H9 (cell line): Measurements from ENCODE around the gene RPL36A. TPM values are rescaled to one million over a fixed set of nuclear protein-coding genes. Genes with fewer than 3 reads are reported as not detected.
A peak's percentile ranks its signal among the peaks of the same experiment; 100 is the strongest.

Experiments used
- DNase-seq: peaks from one replicate; pipeline ENCODE4 v3.0.0-alpha.2; 2017
- H2AFZ ChIP-seq: one replicate; pipeline ENCODE4 v1.6.1; 2013; ENCODE audit warnings: mild to moderate bottlenecking, low read length, control low read depth, moderate library complexity
- H2AK5ac ChIP-seq: 2 replicates; pipeline ENCODE4 v1.6.1; 2013; ENCODE audit warnings: low read length, control low read depth, mixed read lengths; ENCODE audit not compliant: insufficient read length
- H2BK120ac ChIP-seq: one replicate; pipeline ENCODE4 v1.6.1; 2013; ENCODE audit warnings: low read depth, mild to moderate bottlenecking, low read length, control low read depth, inconsistent platforms; ENCODE audit not compliant: poor library complexity, severe bottlenecking
- H2BK12ac ChIP-seq: 2 replicates; pipeline ENCODE4 v1.6.1; 2013; ENCODE audit warnings: low read length, control low read depth, mixed read lengths, low read depth; ENCODE audit not compliant: insufficient read length
- H2BK15ac ChIP-seq: 2 replicates; pipeline ENCODE4 v1.6.1; 2013; ENCODE audit warnings: low read depth, low read length, control low read depth
- H2BK20ac ChIP-seq: one replicate; pipeline ENCODE4 v1.6.1; 2013; ENCODE audit warnings: low read depth, mild to moderate bottlenecking, low read length, control low read depth, inconsistent platforms; ENCODE audit not compliant: poor library complexity, severe bottlenecking
- H2BK5ac ChIP-seq: 2 replicates; pipeline ENCODE4 v1.6.1; 2013; ENCODE audit warnings: low read length, control low read depth, mixed read lengths; ENCODE audit not compliant: insufficient read length
- H3K14ac ChIP-seq: 2 replicates; pipeline ENCODE4 v1.6.1; 2013; ENCODE audit warnings: low read length, control low read depth; ENCODE audit not compliant: insufficient read depth
- H3K18ac ChIP-seq: 2 replicates; pipeline ENCODE4 v1.6.1; 2013; ENCODE audit warnings: low read depth, mild to moderate bottlenecking, mixed read lengths, low read length, control low read depth; ENCODE audit not compliant: insufficient read length
- H3K23ac ChIP-seq: 2 replicates; pipeline ENCODE4 v1.6.1; 2013; ENCODE audit warnings: low read length, control low read depth, mixed read lengths, low read depth; ENCODE audit not compliant: insufficient read length
- H3K23me2 ChIP-seq: 2 replicates; pipeline ENCODE4 v1.6.1; 2013; ENCODE audit warnings: low read depth, mild to moderate bottlenecking, mixed read lengths, low read length, control low read depth; ENCODE audit not compliant: insufficient read length, poor library complexity, severe bottlenecking
- H3K27ac ChIP-seq: 2 replicates; pipeline ENCODE4 v1.5.1; 2013; ENCODE audit warnings: low read length, control low read depth, mixed read lengths, low read depth; ENCODE audit not compliant: insufficient read length
- H3K27me3 ChIP-seq: 2 replicates; pipeline ENCODE4 v1.6.1; 2013; ENCODE audit warnings: low read length, control low read depth, inconsistent platforms; ENCODE audit not compliant: insufficient read depth
- H3K4ac ChIP-seq: 2 replicates; pipeline ENCODE4 v1.6.1; 2013; ENCODE audit warnings: low read depth, mild to moderate bottlenecking, control low read depth, inconsistent platforms, low read length, moderate library complexity
- H3K4me1 ChIP-seq: 2 replicates; pipeline ENCODE4 v1.6.1; 2013; ENCODE audit warnings: low read length, control low read depth, inconsistent platforms; ENCODE audit not compliant: insufficient read depth
- H3K4me2 ChIP-seq: 2 replicates; pipeline ENCODE4 v1.6.1; 2013; ENCODE audit warnings: low read length, control low read depth, mixed read lengths; ENCODE audit not compliant: insufficient read length, insufficient read depth
- H3K56ac ChIP-seq: 2 replicates; pipeline ENCODE4 v1.6.1; 2013; ENCODE audit warnings: low read depth, mild to moderate bottlenecking, mixed read lengths, low read length, control low read depth; ENCODE audit not compliant: insufficient read length
- H3K79me1 ChIP-seq: 2 replicates; pipeline ENCODE4 v1.6.1; 2013; ENCODE audit warnings: low read depth, mild to moderate bottlenecking, moderate library complexity, low read length, control low read depth, inconsistent platforms; ENCODE audit not compliant: insufficient read depth, poor library complexity, severe bottlenecking
- H3K79me2 ChIP-seq: 2 replicates; pipeline ENCODE4 v1.6.1; 2013; ENCODE audit warnings: low read length, control low read depth, inconsistent platforms; ENCODE audit not compliant: insufficient read depth
- H3K9ac ChIP-seq: 2 replicates; pipeline ENCODE4 v1.6.1; 2013; ENCODE audit warnings: low read length, control low read depth, mixed read lengths; ENCODE audit not compliant: insufficient read length; ENCODE audit errors: extremely low read depth
- H3K9me3 ChIP-seq: one replicate; pipeline ENCODE4 v1.6.1; 2013; ENCODE audit warnings: low read depth, low read length, inconsistent platforms; ENCODE audit not compliant: control insufficient read depth
- H3T11ph ChIP-seq: one replicate; pipeline ENCODE4 v1.6.1; 2013; ENCODE audit warnings: mild to moderate bottlenecking, low read length, control low read depth, inconsistent platforms
- H4K20me1 ChIP-seq: one replicate; pipeline ENCODE4 v1.6.1; 2013; ENCODE audit not compliant: control insufficient read depth, insufficient read length, insufficient read depth
- H4K5ac ChIP-seq: 2 replicates; pipeline ENCODE4 v1.6.1; 2013; ENCODE audit warnings: low read depth, mild to moderate bottlenecking, mixed read lengths, low read length, control low read depth; ENCODE audit not compliant: insufficient read length
- H4K8ac ChIP-seq: replicated peaks from 2 replicates; pipeline ENCODE4 v1.6.1; 2013; ENCODE audit warnings: low read length, control low read depth, mixed read lengths, low read depth; ENCODE audit not compliant: insufficient read length
- H4K91ac ChIP-seq: 2 replicates; pipeline ENCODE4 v1.6.1; 2013; ENCODE audit warnings: low read depth, mild to moderate bottlenecking, moderate library complexity, mixed read lengths, low read length, control low read depth; ENCODE audit not compliant: insufficient read length
- H3K27ac Mint-ChIP-seq, 3 experiments: 2 replicates in 2 of 3; 3 replicates in 1 of 3; pipeline ENCODE4 v1.8.0; 2020 to 2021; ENCODE audit warnings: mixed read lengths in 3 of 3, mild to moderate bottlenecking in 1 of 3, moderate library complexity in 1 of 3
- H3K27me3 Mint-ChIP-seq: 2 replicates; pipeline ENCODE4 v1.8.0; 2021; ENCODE audit warnings: low read depth, mild to moderate bottlenecking, moderate library complexity, mixed read lengths
- H3K36me3 Mint-ChIP-seq, 3 experiments: 2 replicates in 2 of 3; 3 replicates in 1 of 3; pipeline ENCODE4 v1.8.0; 2020 to 2021; ENCODE audit warnings: low read depth in 3 of 3, mixed read lengths in 3 of 3; ENCODE audit not compliant: insufficient read depth in 1 of 3
- H3K4me1 Mint-ChIP-seq, 2 experiments: 2 replicates each; pipeline ENCODE4 v1.8.0; 2020; ENCODE audit warnings: mixed read lengths in 2 of 2
- H3K4me3 Mint-ChIP-seq, 2 experiments: 2 replicates in 1 of 2; 3 replicates in 1 of 2; pipeline ENCODE4 v1.8.0; 2020 to 2021; ENCODE audit warnings: mild to moderate bottlenecking in 2 of 2, mixed read lengths in 2 of 2, moderate library complexity in 1 of 2
- H3K9me3 Mint-ChIP-seq, 2 experiments: 2 replicates in 1 of 2; 3 replicates in 1 of 2; pipeline ENCODE4 v1.8.0; 2020; ENCODE audit warnings: mild to moderate bottlenecking in 2 of 2, mixed read lengths in 2 of 2, moderate library complexity in 1 of 2
- CTCF ChIP-seq: fragments of 200-600 bp; sonication (generic); conservative IDR thresholded peaks from 3 replicates; pipeline ENCODE4 v1.8.0; 2021; ENCODE audit warnings: antibody characterized with exemption, mild to moderate bottlenecking
- WGBS: extraction: QIAGEN DNeasy Blood & Tissue Kit; methylation state at CpG from one replicate; pipeline ENCODE4 v1.1.7; 2013; ENCODE audit warnings: missing lambda C conversion rate, low lambda C conversion rate, mixed read lengths; ENCODE audit not compliant: insufficient read length; ENCODE audit errors: extremely low coverage; 5-methylcytosine and 5-hydroxymethylcytosine counted together
- total RNA-seq: library from RNA; stranded (reverse); gene quantifications from 2 replicates; pipeline ENCODE4 v1.2.1, GENCODE V29; 2021

The RPL36A gene
- total RNA-seq, 1 experiment from 2014 or later, result 428 TPM

- DNase-seq, result peak; percentile 77
- H3K27me3 ChIP-seq, result no peaks in the 10 kb centered on the region
- no peak within 1 kb of the TSS for H4K8ac ChIP-seq
- peak within 1 kb of the TSS; percentile 5 for H3K27ac ChIP-seq
- no peaks in the 10 kb centered on the region for H3K4me1 ChIP-seq
- H3K4ac ChIP-seq, result no peak within 1 kb of the TSS
- no peak within 1 kb of the TSS for H3T11ph ChIP-seq
- H2BK12ac ChIP-seq, result no peak within 1 kb of the TSS
- H3K56ac ChIP-seq, result no peak within 1 kb of the TSS
- H2BK5ac ChIP-seq, result no peak within 1 kb of the TSS
- no peak within 1 kb of the TSS for H4K91ac ChIP-seq
- H3K4me1 Mint-ChIP-seq, result peaks cover 5 to 11% of the 10 kb centered on the region in 2 experiments; a peak in 3 of 4 replicates
- H3K9me3 Mint-ChIP-seq, result peaks cover 59 to 63% of the 10 kb centered on the region in 2 experiments
- H3K18ac ChIP-seq, result peak within 1 kb of the TSS; percentile 95
- H3K9me3 ChIP-seq, result peaks cover 22% of the 10 kb centered on the region
- H2BK15ac ChIP-seq, result no peak within 1 kb of the TSS
- H3K14ac ChIP-seq, result peak within 1 kb of the TSS; percentile 77; the same call in 1 of the 2 replicates
- H3K23ac ChIP-seq, result no peak within 1 kb of the TSS
- peaks cover 10% of the 10 kb centered on the region; the same call in 1 of the 2 replicates for H3K79me2 ChIP-seq
- WGBS, result no CpG with 5 or more reads among the region's 55 CpGs
- no peaks in the 10 kb centered on the region for H3K79me1 ChIP-seq
- H2BK120ac ChIP-seq, result no peak within 1 kb of the TSS
- H4K20me1 ChIP-seq, result no peaks in the 10 kb centered on the region
- H2BK20ac ChIP-seq, result no peak within 1 kb of the TSS
- H3K4me3 Mint-ChIP-seq, result peak within 1 kb of the TSS; percentile 89 to 93
- H2AK5ac ChIP-seq, result no peak within 1 kb of the TSS
- H3K27ac Mint-ChIP-seq, result peak within 1 kb of the TSS; percentile 78 to 95 (median 91); a peak in 6 of 7 replicates
- no peak within 1 kb of the TSS for H4K5ac ChIP-seq
- peaks cover 3% of the 10 kb centered on the region for H3K23me2 ChIP-seq
- peak within 1 kb of the TSS; percentile 91 for H3K4me2 ChIP-seq
- 0 out of 2 replicates have a peak, but pooled peaks cover 1% of the 10 kb centered on the region for H3K27me3 Mint-ChIP-seq
- no peak within 1 kb of the TSS for H2AFZ ChIP-seq
- H3K36me3 Mint-ChIP-seq, result peaks cover 13 to 33% (median 15%) of the 10 kb centered on the region in 3 experiments
- TF ChIP-seq CTCF, result no peak
- peak within 1 kb of the TSS; percentile 87 for H3K9ac ChIP-seq
Observed at GRCh38 chrX:101348452-101349192, 42.2 kb upstream of the RPL36A start, which contains the start of gene TIMM8A. Gene TIMM8A (minus strand): TSS chrX:101348742. CDS start chrX:101348664, 78 bp downstream.
